Epithelial cell of esophagus (primary cell): ENCODE measurements around the gene FBXO44.

Experiments used
- DNase-seq: peaks from one replicate; pipeline ENCODE4 v3.0.0; 2010; ENCODE audit warnings: low read depth
- H3K4me3 ChIP-seq: 2 replicates; pipeline ENCODE4 v1.5.1; 2011; ENCODE audit warnings: mild to moderate bottlenecking, low read length, control low read depth
- TF ChIP-seq, protein P1 (sequence below): IDR thresholded peaks from 2 replicates; pipeline ENCODE4 v1.5.1; 2011; ENCODE audit warnings: low read depth, mild to moderate bottlenecking, low read length, control low read depth, inconsistent platforms; ENCODE audit not compliant: insufficient read depth; ENCODE audit errors: missing control alignments

The FBXO44 gene

DNA sequence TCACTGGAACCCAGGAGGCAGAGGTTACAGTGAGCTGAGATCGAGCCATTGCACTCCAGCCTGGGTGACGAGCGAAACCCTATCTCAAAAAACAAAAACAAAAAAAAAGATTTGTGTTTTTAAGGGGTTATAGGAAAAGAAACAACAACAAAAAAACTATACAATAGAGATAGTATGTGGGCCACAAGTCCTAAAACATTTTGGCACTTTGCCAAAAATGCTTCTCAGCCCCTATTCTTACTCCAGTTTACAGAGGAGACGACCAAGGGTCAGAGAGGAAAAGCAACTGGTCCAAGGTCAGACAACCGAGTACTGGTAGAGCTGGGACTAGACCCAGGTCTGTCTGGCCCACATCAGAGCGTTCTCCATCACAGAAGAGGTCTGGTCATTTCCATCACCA is 3.0 kb downstream of the FBXO44 start:
- no peak for DNase-seq
- TF ChIP-seq, protein P1, sequence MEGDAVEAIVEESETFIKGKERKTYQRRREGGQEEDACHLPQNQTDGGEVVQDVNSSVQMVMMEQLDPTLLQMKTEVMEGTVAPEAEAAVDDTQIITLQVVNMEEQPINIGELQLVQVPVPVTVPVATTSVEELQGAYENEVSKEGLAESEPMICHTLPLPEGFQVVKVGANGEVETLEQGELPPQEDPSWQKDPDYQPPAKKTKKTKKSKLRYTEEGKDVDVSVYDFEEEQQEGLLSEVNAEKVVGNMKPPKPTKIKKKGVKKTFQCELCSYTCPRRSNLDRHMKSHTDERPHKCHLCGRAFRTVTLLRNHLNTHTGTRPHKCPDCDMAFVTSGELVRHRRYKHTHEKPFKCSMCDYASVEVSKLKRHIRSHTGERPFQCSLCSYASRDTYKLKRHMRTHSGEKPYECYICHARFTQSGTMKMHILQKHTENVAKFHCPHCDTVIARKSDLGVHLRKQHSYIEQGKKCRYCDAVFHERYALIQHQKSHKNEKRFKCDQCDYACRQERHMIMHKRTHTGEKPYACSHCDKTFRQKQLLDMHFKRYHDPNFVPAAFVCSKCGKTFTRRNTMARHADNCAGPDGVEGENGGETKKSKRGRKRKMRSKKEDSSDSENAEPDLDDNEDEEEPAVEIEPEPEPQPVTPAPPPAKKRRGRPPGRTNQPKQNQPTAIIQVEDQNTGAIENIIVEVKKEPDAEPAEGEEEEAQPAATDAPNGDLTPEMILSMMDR, result no peak
- H3K4me3 ChIP-seq, result no peak overlapping the region

DNA sequence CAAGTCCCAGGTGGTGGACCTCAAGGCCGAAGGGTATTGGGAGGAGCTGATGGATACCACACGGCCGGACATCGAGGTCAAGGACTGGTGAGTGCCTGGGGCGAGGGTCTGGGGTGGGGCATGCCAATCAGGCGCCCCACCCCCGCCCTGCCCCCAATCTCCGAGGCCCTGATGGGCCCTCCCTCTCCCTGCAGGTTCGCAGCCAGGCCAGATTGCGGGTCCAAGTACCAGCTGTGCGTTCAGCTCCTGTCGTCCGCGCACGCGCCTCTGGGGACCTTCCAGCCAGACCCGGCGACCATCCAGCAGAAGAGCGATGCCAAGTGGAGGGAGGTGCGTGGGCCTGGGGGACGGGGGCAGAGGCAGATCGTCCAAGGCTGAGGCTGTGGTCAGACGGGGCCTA is 3.9 kb downstream of the FBXO44 start:
- H3K4me3 ChIP-seq, result no peak overlapping the region
- TF ChIP-seq, protein P1, result no peak
- DNase-seq, result no peak

DNA sequence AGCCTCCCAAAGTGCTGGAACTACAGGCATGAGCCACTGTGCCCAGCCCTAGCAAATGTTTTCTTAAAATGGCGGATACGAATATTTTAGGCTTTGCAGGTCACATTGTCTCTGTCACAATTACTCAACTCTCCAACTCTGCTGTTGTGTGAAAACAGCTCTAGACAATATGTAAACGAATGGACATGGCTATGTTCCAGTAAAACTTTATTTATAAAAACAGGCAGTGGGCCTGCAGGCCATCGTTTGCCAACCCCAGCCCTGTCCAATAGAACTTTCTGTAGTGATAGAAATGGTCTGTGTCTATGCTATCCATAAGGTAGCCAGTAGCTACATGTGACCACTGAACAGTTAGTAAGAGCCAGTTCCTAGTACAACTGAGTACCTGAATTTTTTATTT is 5.1 kb downstream of the FBXO44 start:
- no peak overlapping the region for H3K4me3 ChIP-seq
- no peak for DNase-seq
- TF ChIP-seq, protein P1, result no peak

GRCh38 chr1:11661103-11661502 is 6.4 kb downstream of the FBXO44 start:
- TF ChIP-seq, protein P1, result no peak
- DNase-seq, result no peak

DNA sequence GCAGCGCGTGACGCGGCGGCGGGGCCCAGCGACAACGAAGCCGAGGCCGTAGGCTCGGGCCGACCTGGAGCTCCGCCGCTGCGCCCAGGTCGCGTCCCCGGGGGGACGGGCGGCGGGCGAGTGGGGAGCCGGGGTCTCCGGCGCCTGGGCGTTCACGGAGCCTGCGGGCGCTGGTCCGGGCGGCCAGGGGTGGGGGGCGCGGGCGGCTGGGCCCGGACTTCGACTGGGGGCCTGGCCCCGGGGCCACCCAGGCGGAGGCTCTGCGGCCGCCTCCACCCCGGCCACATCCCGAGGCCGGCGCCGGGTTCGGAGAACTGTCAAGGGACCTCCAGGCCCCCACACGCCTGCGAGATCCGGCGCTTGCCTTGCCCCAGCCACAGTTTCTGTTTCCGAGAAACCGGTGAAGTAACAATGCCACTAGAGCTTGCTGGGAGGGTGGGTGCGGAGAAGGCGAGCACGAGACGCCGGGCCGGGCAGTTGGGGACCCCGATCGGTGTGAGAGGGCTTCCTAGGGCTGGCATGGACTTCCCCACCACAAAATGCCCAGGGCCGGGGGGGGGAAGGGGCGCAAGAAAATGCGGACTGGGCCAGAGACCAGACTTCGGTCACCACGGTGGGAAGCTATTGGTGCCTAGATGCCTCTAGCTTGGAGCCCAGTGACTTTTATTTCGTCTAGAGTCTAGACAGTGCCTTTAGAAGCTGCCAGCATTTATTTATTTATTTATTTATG is 9.8 kb downstream of the FBXO44 start:
- H3K4me3 ChIP-seq, result peak overlapping the region; percentile 58
- TF ChIP-seq, protein P1, result no peak
- DNase-seq, result no peak

More at GRCh38 chr1:11661103-11661502, 6.4 kb downstream of the FBXO44 start:
- H3K4me3 ChIP-seq, result no peak overlapping the region

DNA sequence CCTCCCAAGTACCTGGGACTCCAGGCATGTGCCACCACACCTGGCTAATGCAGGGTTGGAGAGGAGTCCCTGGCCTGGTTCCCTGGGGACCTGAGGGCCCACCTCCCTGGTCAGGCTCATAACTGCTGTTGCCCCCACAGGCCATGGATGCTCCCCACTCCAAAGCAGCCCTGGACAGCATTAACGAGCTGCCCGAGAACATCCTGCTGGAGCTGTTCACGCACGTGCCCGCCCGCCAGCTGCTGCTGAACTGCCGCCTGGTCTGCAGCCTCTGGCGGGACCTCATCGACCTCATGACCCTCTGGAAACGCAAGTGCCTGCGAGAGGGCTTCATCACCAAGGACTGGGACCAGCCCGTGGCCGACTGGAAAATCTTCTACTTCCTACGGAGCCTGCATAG is 13.8 kb downstream of the FBXO44 start:
- DNase-seq, result no peak
- no peak overlapping the region for H3K4me3 ChIP-seq
- TF ChIP-seq, protein P1, result no peak

DNA sequence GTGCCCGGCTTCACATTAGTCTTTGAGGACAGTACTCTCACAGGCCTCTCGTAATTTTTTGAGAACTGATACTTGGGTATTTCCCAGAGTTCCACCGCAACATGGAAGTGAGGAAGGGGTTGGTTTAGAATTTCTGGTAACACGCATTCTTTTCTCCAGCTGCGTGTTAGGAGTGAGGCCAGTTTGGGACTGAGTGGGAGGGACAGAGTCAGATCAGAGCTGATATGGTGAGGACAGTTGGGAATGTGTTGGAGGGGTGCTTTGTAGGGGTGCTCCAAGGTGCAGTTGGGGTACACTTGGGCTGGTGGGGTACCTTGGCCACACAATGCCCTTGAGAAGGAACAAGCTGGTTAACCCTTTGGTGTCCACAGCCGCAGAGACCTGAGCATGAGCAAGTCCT is 16.1 kb downstream of the FBXO44 start:
- no peak overlapping the region for H3K4me3 ChIP-seq
- TF ChIP-seq, protein P1, result no peak
- DNase-seq, result no peak
